IPS-15b (cell line): ENCODE results near the gene P2RX6.
"Not testable (repeated sequence)": the region's sequence is repeated elsewhere in the genome, so short reads cannot be mapped to it uniquely, and the experiment has no call there.

Source experiments
- H3K27me3 ChIP-seq: one replicate; pipeline ENCODE4 v1.6.1; 2013; ENCODE audit warnings: low read length; ENCODE audit not compliant: control insufficient read depth, insufficient read depth
- H3K36me3 ChIP-seq: one replicate; pipeline ENCODE4 v1.6.1; 2013; ENCODE audit warnings: low read length; ENCODE audit not compliant: control insufficient read depth, insufficient read depth
- H3K4me1 ChIP-seq: one replicate; pipeline ENCODE4 v1.6.1; 2013; ENCODE audit warnings: mild to moderate bottlenecking, low read length; ENCODE audit not compliant: control insufficient read depth, insufficient read depth
- H3K4me3 ChIP-seq: one replicate; pipeline ENCODE4 v1.5.1; 2013; ENCODE audit warnings: low read depth, low read length
- H3K9ac ChIP-seq: one replicate; pipeline ENCODE4 v1.6.1; 2013; ENCODE audit warnings: low read depth, mild to moderate bottlenecking, low read length
- H3K9me3 ChIP-seq: one replicate; pipeline ENCODE4 v1.6.1; 2013; ENCODE audit warnings: mild to moderate bottlenecking, low read length; ENCODE audit not compliant: control insufficient read depth, insufficient read depth

The P2RX6 gene

DNA sequence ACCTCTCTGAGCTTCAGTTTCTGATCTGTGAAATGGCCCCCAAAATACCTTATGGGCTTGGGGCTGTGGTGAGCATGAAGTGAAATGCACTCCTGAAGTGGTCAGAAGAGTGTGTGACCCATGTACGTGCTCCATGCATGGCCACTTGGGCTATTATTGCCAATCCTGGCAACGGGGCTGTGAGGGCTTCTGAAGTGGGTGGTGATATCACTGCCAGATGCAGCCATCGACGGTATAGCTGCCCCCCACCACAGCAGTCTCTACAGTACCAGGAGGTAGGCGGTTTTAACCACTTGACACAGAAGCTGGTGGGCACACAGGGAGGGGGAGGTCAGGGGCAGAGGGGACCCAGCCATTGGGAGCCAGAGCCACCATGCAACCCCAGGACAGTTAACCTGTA is 33.5 kb downstream of the P2RX6 start:
- H3K4me1 ChIP-seq, H3K27me3 ChIP-seq, H3K9ac ChIP-seq, H3K9me3 ChIP-seq, H3K36me3 ChIP-seq, H3K4me3 ChIP-seq: not testable (repeated sequence)

DNA sequence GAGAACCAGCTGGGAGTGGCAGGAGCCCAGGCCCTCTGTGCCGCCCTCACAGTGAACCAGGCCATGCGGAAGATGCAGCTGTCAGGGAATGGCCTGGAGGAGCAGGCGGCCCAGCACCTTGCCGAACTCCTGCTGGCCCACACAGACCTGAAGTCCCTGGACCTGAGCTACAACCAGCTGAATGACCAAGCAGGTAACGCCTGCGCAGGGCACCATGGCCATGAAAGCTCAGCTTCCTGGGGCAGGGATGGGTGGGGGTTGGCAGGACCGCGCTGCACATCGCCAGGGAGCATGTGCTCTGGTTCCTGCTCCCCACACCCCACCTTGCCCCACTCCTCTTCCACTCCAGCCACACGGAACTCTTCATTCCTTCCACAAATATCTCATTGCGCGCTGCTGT is 34.0 kb downstream of the P2RX6 start:
- H3K27me3 ChIP-seq, H3K4me3 ChIP-seq, H3K4me1 ChIP-seq, H3K9ac ChIP-seq, H3K36me3 ChIP-seq, H3K9me3 ChIP-seq: not testable (repeated sequence)

DNA sequence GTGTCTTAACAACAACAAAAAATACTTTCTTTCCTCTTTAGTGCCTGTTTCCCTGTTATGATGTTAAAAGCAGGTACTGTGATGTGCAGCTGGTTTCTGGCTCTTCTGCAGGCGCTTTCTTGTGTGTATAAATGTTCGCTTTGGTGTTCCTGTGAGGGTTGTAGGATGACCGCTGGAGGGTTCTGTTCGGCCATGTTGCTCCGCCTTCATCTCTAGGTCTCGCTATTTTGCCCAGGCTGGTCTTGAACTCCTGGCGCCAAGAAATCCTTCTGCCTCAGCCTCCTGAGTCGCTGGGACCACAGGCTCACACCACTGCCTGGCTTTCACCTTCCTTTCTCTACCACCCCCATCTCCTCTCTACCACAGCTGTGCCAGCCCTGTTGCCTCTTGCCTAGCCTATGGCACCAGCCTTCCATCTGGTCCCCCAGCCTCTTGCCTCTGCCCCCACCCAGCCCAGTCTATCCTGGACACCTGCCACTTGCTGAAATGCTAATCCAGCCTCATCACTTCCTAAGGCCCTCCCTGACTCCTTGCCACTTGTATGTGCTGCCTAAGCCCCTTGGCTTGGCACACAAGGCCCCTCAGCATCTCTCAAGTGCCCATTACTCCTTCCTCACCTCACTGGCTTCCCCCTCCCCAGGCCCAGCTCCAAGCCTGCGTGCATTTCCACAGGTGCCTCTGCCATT is 36.3 kb downstream of the P2RX6 start:
- no peaks in the 10 kb centered on the region for H3K36me3 ChIP-seq
- no peaks in the 10 kb centered on the region for H3K27me3 ChIP-seq
- H3K9me3 ChIP-seq = no peaks in the 10 kb centered on the region
- peaks cover 10% of the 10 kb centered on the region for H3K4me1 ChIP-seq
- H3K4me3 ChIP-seq = no peak overlapping the region
- no peak overlapping the region for H3K9ac ChIP-seq

DNA sequence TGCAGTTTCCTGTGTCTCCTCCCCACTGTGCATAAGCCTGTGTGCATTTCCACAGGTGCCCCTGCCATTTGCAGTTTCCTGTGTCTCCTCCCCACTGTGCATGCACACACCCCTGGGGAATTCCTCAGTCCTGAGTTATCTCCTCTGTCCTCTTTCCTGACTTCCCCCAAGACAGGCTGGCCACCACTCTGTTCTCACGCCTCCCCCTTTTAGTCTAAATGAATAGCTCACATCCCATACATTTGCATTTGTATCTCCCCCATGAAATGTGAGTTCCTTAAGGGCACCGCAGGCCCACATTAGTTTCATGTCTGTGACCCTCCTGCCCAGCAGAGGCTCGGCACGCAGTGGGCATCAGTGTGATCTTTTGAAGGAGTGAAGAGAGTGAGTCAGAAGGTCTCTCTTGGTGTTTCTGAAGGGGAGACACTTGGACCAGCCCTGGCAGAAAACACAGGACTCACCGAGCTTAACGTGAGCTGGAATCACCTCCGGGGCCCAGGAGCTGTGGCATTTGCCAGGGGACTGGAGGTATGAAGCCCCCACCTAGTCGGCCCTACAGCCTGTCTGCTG is 37.0 kb downstream of the P2RX6 start:
- no peak overlapping the region for H3K4me3 ChIP-seq
- no peaks in the 10 kb centered on the region for H3K9me3 ChIP-seq
- H3K27me3 ChIP-seq = no peaks in the 10 kb centered on the region
- no peaks in the 10 kb centered on the region for H3K36me3 ChIP-seq
- no peak overlapping the region for H3K9ac ChIP-seq
- peaks cover 10% of the 10 kb centered on the region for H3K4me1 ChIP-seq

DNA sequence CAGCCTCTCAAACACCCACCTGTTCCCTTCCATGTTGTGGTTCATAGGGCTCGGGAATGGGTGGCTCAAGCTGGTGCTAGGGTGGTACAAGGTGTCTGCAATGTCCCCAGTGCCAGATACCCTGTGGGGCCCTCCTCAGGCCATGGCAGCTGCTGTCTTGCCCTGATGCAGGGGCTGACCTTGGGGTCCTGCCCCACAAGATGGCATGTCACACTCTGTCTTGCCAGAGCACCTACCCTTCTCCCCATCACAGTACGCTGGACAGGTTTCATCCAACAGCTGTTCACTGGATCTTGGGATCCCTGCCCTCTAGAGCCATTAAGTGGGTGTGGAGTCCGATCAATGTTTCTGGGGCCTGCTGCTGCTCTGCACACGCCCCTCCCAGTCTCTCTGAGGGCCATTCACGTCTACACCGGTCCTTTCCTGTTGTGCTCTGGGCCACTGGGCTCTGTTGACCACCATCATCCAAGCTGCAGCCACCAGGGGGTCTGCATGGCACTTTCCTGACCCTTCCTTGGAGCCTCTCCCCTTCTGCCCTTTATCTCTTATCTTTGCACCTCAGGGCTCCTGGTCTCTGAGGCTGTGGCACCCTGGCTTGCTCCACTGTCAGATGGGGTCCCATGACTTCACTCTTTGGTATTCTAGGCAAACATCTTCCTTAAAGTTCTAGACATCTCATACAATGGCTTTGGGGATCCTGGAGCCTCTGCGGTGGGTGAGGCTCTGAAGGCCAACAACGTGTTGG is 37.9 kb downstream of the P2RX6 start:
- H3K9me3 ChIP-seq = no peaks in the 10 kb centered on the region
- no peak overlapping the region for H3K4me3 ChIP-seq
- H3K4me1 ChIP-seq = peaks cover 10% of the 10 kb centered on the region
- H3K36me3 ChIP-seq = no peaks in the 10 kb centered on the region
- no peaks in the 10 kb centered on the region for H3K27me3 ChIP-seq
- no peak overlapping the region for H3K9ac ChIP-seq

DNA sequence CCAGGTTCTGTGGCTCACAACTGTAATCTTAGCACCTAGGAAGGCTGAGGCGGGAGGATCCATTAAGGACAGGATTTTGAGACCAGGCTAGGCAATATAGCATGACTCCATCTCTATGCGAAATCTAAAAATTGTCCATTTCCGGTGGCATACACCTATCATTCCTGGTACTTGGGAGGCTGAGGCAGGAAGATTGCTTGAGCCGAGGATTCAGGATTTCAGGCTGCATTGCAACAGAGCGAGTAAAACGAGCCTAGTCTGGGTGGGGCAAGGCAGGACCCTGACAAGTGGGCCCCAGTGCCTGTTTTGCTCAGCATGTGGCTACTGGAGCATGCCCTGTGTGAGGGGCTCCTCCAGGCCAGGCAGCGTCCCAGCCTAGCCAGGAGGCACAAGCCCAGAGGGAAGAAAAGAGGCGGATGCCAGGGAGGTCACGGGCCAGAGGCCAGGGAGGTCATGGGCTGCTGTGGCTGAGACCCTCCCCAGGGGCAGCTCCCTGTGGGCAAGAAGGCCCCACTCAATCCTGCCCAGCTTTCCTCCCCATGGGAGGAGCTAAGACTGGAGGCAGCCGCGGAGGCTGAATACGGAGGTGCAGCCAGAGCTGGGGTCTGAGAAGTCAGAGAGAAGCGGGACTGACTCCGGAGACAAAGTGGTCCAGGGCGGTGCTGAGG is 39.2 kb downstream of the P2RX6 start:
- no peak overlapping the region for H3K4me3 ChIP-seq
- H3K36me3 ChIP-seq = no peaks in the 10 kb centered on the region
- no peak overlapping the region for H3K9ac ChIP-seq
- H3K27me3 ChIP-seq = no peaks in the 10 kb centered on the region
- no peaks in the 10 kb centered on the region for H3K9me3 ChIP-seq
- H3K4me1 ChIP-seq = peaks cover 10% of the 10 kb centered on the region

DNA sequence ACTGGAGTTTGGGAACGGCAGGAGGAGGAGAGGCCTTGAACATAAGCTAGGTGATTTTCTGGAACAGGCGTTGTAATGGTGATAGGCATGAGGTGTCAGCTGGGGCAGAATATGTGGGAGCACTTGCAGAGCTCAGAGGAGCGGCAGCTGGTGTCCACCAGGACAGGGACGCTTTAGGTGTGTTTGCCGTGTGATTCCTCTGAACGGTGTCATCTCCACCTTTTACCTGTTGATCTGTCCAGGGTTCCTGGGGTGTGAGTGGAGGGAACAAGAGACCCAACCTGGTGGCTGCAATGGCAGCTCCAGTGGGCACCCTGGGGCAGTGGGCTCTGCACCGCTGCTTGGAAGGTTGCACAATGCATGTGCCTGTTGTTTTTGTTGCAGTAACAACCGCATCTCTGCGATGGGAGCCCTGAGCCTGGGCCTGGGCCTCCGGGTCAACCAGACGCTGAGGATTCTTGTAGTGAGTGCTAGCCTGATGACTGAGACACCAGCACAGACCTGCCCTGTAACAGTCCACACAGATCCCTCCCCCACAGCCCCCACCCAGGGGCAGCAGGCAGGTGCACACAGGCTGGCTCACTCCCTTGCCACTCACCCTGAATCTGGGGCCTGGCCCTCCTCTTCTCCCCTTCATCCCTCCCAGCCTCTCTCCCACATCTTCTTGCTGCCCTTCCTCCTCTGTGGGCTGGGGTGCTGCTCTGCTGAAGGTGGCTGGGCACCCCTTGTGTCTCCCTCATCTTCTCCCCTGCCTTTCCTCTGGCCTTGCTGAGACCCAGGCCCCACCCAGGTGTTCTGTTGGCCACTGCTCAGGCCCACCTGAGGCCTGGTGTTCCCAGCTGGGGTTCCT is 40.0 kb downstream of the P2RX6 start:
- no peak overlapping the region for H3K4me3 ChIP-seq
- H3K9ac ChIP-seq = no peak overlapping the region
- H3K9me3 ChIP-seq = no peaks in the 10 kb centered on the region
- no peaks in the 10 kb centered on the region for H3K27me3 ChIP-seq
- peaks cover 10% of the 10 kb centered on the region for H3K4me1 ChIP-seq
- H3K36me3 ChIP-seq = no peaks in the 10 kb centered on the region

DNA sequence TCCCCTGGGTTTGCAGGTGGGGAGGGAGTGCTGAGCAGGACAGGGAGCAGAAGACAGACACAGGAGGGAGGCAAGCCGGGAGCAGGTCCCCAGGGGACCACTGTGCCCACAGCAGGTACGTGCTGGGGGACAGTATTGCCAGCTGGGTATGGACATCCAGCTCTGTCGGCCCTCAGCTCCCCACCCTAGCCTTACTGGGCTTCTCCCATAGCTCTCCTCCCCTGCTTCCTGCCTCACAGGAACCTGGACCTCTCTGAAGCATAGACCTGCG is 40.5 kb downstream of the P2RX6 start:
- Histone ChIP-seq H3K9me3 (no peaks in the 10 kb centered on the region), H3K4me1 (peaks cover 10% of the 10 kb centered on the region), H3K9ac (no peak overlapping the region), H3K27me3 (no peaks in the 10 kb centered on the region), H3K4me3 (no peak overlapping the region), H3K36me3 (no peaks in the 10 kb centered on the region)

DNA sequence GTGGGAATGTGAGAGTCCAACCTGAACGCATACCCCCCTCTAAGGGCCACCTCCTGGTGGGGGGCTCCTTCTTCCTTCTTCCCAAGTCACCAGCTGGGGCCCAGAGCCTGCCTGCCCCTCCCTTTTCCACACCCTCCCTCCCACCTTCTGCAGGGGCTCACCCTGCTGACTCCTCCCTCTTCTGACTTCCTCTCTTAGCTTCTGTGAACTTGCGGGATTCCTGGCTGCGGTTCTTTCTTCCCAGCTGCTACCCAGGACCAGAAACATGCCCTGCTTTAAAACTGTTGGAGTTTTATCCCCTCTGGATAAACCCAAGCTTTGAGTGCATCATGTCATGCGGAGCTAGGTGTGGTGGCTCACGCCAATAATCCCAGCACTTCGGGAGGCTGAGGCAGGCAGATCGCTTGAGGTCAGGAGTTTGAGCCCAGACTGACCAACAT is 40.9 kb downstream of the P2RX6 start:
- Histone ChIP-seq H3K4me1 (peaks cover 10% of the 10 kb centered on the region), H3K9me3 (no peaks in the 10 kb centered on the region), H3K9ac (no peak overlapping the region), H3K4me3 (no peak overlapping the region), H3K27me3 (no peaks in the 10 kb centered on the region), H3K36me3 (no peaks in the 10 kb centered on the region)

DNA sequence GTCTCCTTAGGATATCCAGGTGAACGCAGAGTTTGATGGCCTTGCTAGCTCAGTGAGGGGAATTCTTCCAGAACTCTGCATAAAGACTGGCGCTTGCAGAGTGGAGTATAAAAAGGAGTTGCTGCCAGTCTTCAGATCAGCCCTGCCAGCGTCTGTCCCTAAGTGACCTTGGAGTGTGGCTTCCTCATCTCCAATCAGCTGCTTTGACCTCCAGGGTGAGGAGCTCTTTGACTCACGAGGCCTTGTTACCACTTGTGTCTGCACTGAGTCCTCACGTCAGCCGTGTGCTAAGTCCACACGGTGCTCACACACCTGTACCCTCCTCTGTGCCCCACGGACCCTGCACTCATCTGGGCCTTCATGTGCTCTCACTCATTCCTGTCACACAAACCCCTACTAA is 45.4 kb downstream of the P2RX6 start:
- H3K4me3 ChIP-seq, H3K9me3 ChIP-seq, H3K36me3 ChIP-seq, H3K9ac ChIP-seq, H3K4me1 ChIP-seq, H3K27me3 ChIP-seq: not testable (repeated sequence)

DNA sequence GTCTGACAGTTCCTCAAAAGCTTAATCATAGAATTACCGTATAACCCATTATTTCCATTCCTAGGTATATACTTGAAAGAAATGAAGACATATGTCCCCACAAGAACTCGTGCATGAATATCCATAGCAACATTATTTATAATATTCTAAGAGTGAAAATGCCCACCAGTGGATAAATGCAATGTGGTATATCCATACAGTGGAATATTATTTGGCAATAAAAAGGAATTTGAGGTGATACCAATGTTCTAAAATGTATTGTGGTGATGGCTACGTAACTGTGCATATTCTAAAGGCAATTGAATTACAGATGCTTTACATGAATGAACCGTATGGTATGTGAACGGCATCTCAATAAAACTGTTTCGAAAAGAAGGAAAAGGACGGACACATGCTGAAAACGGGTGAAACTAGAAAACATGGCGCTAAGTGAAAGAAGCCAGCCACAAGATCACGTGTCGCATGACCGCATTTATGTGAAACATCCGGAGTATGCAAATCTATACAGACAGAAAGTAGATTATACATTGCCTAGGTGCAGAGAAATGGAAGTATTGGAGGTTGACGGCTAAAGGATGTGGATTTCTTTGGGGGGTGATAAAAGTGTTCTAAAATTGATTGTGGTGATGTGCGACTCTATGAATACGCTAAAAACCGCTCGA is 46.8 kb downstream of the P2RX6 start:
- not testable (repeated sequence) for H3K9ac ChIP-seq, H3K27me3 ChIP-seq, H3K36me3 ChIP-seq, H3K4me3 ChIP-seq, H3K9me3 ChIP-seq, H3K4me1 ChIP-seq
